ENCODE measurements around the gene ATCAY. TPM values are rescaled to one million over a fixed set of nuclear protein-coding genes. Genes with fewer than 3 reads are reported as not detected.

ATCAY gene
- polyA plus RNA-seq, 6 donors from 2014 or later = not detected

GRCh38 chr19:3897936-3898335, 17.5 kb downstream of the ATCAY start:
- Mint-ChIP-seq H3K4me1 (no peaks in the 10 kb centered on the region), H3K27me3 (peaks cover 8 to 15% (median 13%) of the 10 kb centered on the region in 3 donors), H3K4me3 (no peak overlapping the region), H3K36me3 (no peaks in the 10 kb centered on the region), H3K27ac (peak overlapping the region in 2 of 6 donors; percentile 42 to 64), H3K9me3 (peaks cover 0 to 11% (median 4%) of the 10 kb centered on the region in 7 donors)
- ATAC-seq (ENCODE audit: low read depth in 2 of 2) = no peak
- DNase-seq = no peak

GRCh38 chr19:3898426-3898825, 17.9 kb downstream of the ATCAY start:
- Mint-ChIP-seq H3K4me3 (no peak overlapping the region), H3K9me3 (peaks cover 0 to 11% (median 4%) of the 10 kb centered on the region in 7 donors)
- DNase-seq = no peak

GRCh38 chr19:3899531-3900294, 19.2 kb downstream of the ATCAY start:
- Mint-ChIP-seq H3K27me3 (peaks cover 8 to 16% (median 15%) of the 10 kb centered on the region in 3 donors), H3K36me3 (no peaks in the 10 kb centered on the region), H3K4me3 (peak overlapping the region in 1 of 8 donors; percentile 54), H3K4me1 (no peaks in the 10 kb centered on the region), H3K9me3 (peaks cover 0 to 11% (median 6%) of the 10 kb centered on the region in 7 donors), H3K27ac (no peak overlapping the region)
- no peak for ATAC-seq (ENCODE audit: low read depth in 2 of 2)
- no peak for DNase-seq

More at GRCh38 chr19:3898426-3898825, 17.9 kb downstream of the ATCAY start:
- Mint-ChIP-seq H3K27me3 (peaks cover 8 to 16% (median 15%) of the 10 kb centered on the region in 3 donors), H3K4me1 (no peaks in the 10 kb centered on the region), H3K36me3 (no peaks in the 10 kb centered on the region), H3K27ac (peak overlapping the region in 2 of 6 donors; percentile 42 to 64)
- ATAC-seq (ENCODE audit: low read depth in 2 of 2) = no peak

GRCh38 chr19:3902317-3902973, 22.0 kb downstream of the ATCAY start:
- no peak overlapping the region for H3K4me3 Mint-ChIP-seq
- ATAC-seq (ENCODE audit: low read depth in 2 of 2) (no peak), DNase-seq (no peak)
- H3K36me3 Mint-ChIP-seq = no peaks in the 10 kb centered on the region
- H3K9me3 Mint-ChIP-seq = peaks cover 0 to 11% (median 6%) of the 10 kb centered on the region in 7 donors
- peaks cover 7 to 19% (median 12%) of the 10 kb centered on the region in 3 donors for H3K27me3 Mint-ChIP-seq
- H3K4me1 Mint-ChIP-seq = no peaks in the 10 kb centered on the region
- no peak overlapping the region for H3K27ac Mint-ChIP-seq

- no peak overlapping the region for H3K4me3 Mint-ChIP-seq
- DNase-seq = no peak
- H3K36me3 Mint-ChIP-seq = no peaks in the 10 kb centered on the region
- H3K27ac Mint-ChIP-seq = no peak overlapping the region
- ATAC-seq (ENCODE audit: low read depth in 2 of 2) = no peak
- H3K9me3 Mint-ChIP-seq = peaks cover 0 to 6% (median 0%) of the 10 kb centered on the region in 7 donors
- peaks cover 4 to 22% (median 14%) of the 10 kb centered on the region in 3 donors for H3K27me3 Mint-ChIP-seq
- no peaks in the 10 kb centered on the region for H3K4me1 Mint-ChIP-seq
Observed at GRCh38 chr19:3904233-3904632, 23.7 kb downstream of the ATCAY start.

GRCh38 chr19:3907626-3908265, 27.3 kb downstream of the ATCAY start:
- no peaks in the 10 kb centered on the region for H3K4me1 Mint-ChIP-seq
- H3K27ac Mint-ChIP-seq = no peak overlapping the region
- no peak for DNase-seq
- no peak for ATAC-seq (ENCODE audit: low read depth in 2 of 2)
- peaks cover 0 to 14% (median 10%) of the 10 kb centered on the region in 7 donors for H3K9me3 Mint-ChIP-seq
- H3K36me3 Mint-ChIP-seq = no peaks in the 10 kb centered on the region
- H3K27me3 Mint-ChIP-seq = peaks cover 4 to 10% (median 8%) of the 10 kb centered on the region in 3 donors
- H3K4me3 Mint-ChIP-seq = peak overlapping the region in 1 of 8 donors; percentile 3

- ATAC-seq (ENCODE audit: low read depth in 2 of 2) = no peak
- DNase-seq = no peak
- H3K36me3 Mint-ChIP-seq = no peaks in the 10 kb centered on the region
- peaks cover 0 to 14% (median 10%) of the 10 kb centered on the region in 7 donors for H3K9me3 Mint-ChIP-seq
- H3K4me1 Mint-ChIP-seq = no peaks in the 10 kb centered on the region
- no peak overlapping the region for H3K27ac Mint-ChIP-seq
- peaks cover 4 to 8% (median 6%) of the 10 kb centered on the region in 3 donors for H3K27me3 Mint-ChIP-seq
- H3K4me3 Mint-ChIP-seq = no peak overlapping the region
Observed at GRCh38 chr19:3908266-3909054, 28.0 kb downstream of the ATCAY start.

GRCh38 chr19:3910105-3910504, 29.6 kb downstream of the ATCAY start:
- H3K36me3 Mint-ChIP-seq = no peaks in the 10 kb centered on the region
- H3K27me3 Mint-ChIP-seq = peaks cover 3 to 8% (median 6%) of the 10 kb centered on the region in 3 donors
- H3K4me3 Mint-ChIP-seq = no peak overlapping the region
- H3K4me1 Mint-ChIP-seq = no peaks in the 10 kb centered on the region
- DNase-seq (no peak), ATAC-seq (ENCODE audit: low read depth in 2 of 2) (no peak)
- H3K27ac Mint-ChIP-seq = no peak overlapping the region
- peaks cover 0 to 12% (median 9%) of the 10 kb centered on the region in 7 donors for H3K9me3 Mint-ChIP-seq

- DNase-seq = no peak
- no peaks in the 10 kb centered on the region for H3K36me3 Mint-ChIP-seq
- H3K4me1 Mint-ChIP-seq = peaks cover 3 to 7% (median 5%) of the 10 kb centered on the region in 3 donors
- no peaks in the 10 kb centered on the region for H3K27me3 Mint-ChIP-seq
- H3K9me3 Mint-ChIP-seq = peaks cover 0 to 14% (median 8%) of the 10 kb centered on the region in 7 donors
- no peak overlapping the region for H3K27ac Mint-ChIP-seq
- no peak for ATAC-seq (ENCODE audit: low read depth in 2 of 2)
- no peak overlapping the region for H3K4me3 Mint-ChIP-seq
Observed at GRCh38 chr19:3914199-3914598, 33.7 kb downstream of the ATCAY start.

GRCh38 chr19:3916033-3916432, 35.5 kb downstream of the ATCAY start:
- Mint-ChIP-seq H3K9me3 (peaks cover 0 to 7% (median 5%) of the 10 kb centered on the region in 7 donors), H3K27me3 (peaks cover 0 to 4% (median 0%) of the 10 kb centered on the region in 3 donors), H3K27ac (peak overlapping the region in 1 of 6 donors; percentile 54), H3K36me3 (no peaks in the 10 kb centered on the region), H3K4me3 (peak overlapping the region in 2 of 8 donors; percentile 6 to 50), H3K4me1 (peaks cover 3 to 7% (median 5%) of the 10 kb centered on the region in 3 donors)
- ATAC-seq (ENCODE audit: low read depth in 2 of 2) = no peak
- no peak for DNase-seq

- DNase-seq = no peak
- Mint-ChIP-seq H3K4me1 (peaks cover 3 to 7% (median 5%) of the 10 kb centered on the region in 3 donors), H3K36me3 (peaks cover 0 to 16% of the 10 kb centered on the region in 2 donors), H3K9me3 (peaks cover 11 to 33% (median 15%) of the 10 kb centered on the region in 7 donors), H3K4me3 (no peak overlapping the region), H3K27me3 (peaks cover 6 to 15% (median 10%) of the 10 kb centered on the region in 3 donors), H3K27ac (no peak overlapping the region)
- ATAC-seq (ENCODE audit: low read depth in 2 of 2) = no peak
Observed at GRCh38 chr19:3919793-3920192, 39.3 kb downstream of the ATCAY start.

- peaks cover 11 to 33% (median 16%) of the 10 kb centered on the region in 7 donors for H3K9me3 Mint-ChIP-seq
- ATAC-seq (ENCODE audit: low read depth in 2 of 2) = no peak
- no peak overlapping the region for H3K27ac Mint-ChIP-seq
- H3K4me3 Mint-ChIP-seq = no peak overlapping the region
- H3K36me3 Mint-ChIP-seq = peaks cover 0 to 22% of the 10 kb centered on the region in 2 donors
- no peak for DNase-seq
- peaks cover 10 to 21% (median 15%) of the 10 kb centered on the region in 3 donors for H3K27me3 Mint-ChIP-seq
- H3K4me1 Mint-ChIP-seq = no peaks in the 10 kb centered on the region
Observed at GRCh38 chr19:3923096-3923758, 42.7 kb downstream of the ATCAY start.

All from naive B cell (primary cell).